BE2C (cell line): ENCODE results near the gene ICAM3.
A peak's percentile ranks its signal among the peaks of the same experiment; 100 is the strongest.

Experiments
- DNase-seq: peaks from one replicate; pipeline ENCODE4 v3.0.0-alpha.2; 2020
- H3K27me3 ChIP-seq: fragments of 250-450 bp; sonication (Bioruptor Pico); 2 replicates; pipeline ENCODE4 v1.5.1; 2020; ENCODE audit warnings: mild to moderate bottlenecking
- H3K36me3 ChIP-seq: fragments of 250-450 bp; sonication (Bioruptor Pico); 2 replicates; pipeline ENCODE4 v1.5.1; 2020; ENCODE audit warnings: mild to moderate bottlenecking
- H3K4me1 ChIP-seq: fragments of 250-450 bp; sonication (Bioruptor Pico); 2 replicates; pipeline ENCODE4 v1.5.1; 2020
- H3K4me3 ChIP-seq: 2 replicates; pipeline ENCODE4 v1.5.1; 2011; ENCODE audit warnings: low read depth, low read length
- H3K9me3 ChIP-seq: fragments of 250-450 bp; sonication (Bioruptor Pico); 2 replicates; pipeline ENCODE4 v1.5.1; 2020
- TF ChIP-seq, protein P1 (sequence below): IDR thresholded peaks from 2 replicates; pipeline ENCODE4 v1.5.1; 2012; ENCODE audit warnings: mild to moderate bottlenecking, low read depth, low read length

The ICAM3 gene

GRCh38 chr19:10292789-10293636, 46.4 kb downstream of the ICAM3 start:
- no peak overlapping the region; the same call in 1 of the 2 replicates for H3K4me3 ChIP-seq
- no peaks in the 10 kb centered on the region for H3K36me3 ChIP-seq
- peaks cover 89% of the 10 kb centered on the region for H3K27me3 ChIP-seq
- TF ChIP-seq, protein P1, sequence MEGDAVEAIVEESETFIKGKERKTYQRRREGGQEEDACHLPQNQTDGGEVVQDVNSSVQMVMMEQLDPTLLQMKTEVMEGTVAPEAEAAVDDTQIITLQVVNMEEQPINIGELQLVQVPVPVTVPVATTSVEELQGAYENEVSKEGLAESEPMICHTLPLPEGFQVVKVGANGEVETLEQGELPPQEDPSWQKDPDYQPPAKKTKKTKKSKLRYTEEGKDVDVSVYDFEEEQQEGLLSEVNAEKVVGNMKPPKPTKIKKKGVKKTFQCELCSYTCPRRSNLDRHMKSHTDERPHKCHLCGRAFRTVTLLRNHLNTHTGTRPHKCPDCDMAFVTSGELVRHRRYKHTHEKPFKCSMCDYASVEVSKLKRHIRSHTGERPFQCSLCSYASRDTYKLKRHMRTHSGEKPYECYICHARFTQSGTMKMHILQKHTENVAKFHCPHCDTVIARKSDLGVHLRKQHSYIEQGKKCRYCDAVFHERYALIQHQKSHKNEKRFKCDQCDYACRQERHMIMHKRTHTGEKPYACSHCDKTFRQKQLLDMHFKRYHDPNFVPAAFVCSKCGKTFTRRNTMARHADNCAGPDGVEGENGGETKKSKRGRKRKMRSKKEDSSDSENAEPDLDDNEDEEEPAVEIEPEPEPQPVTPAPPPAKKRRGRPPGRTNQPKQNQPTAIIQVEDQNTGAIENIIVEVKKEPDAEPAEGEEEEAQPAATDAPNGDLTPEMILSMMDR: no peak
- no peaks in the 10 kb centered on the region; the same call in 1 of the 2 replicates for H3K9me3 ChIP-seq
- DNase-seq: no peak
- H3K4me1 ChIP-seq: no peaks in the 10 kb centered on the region; the same call in 1 of the 2 replicates

DNA sequence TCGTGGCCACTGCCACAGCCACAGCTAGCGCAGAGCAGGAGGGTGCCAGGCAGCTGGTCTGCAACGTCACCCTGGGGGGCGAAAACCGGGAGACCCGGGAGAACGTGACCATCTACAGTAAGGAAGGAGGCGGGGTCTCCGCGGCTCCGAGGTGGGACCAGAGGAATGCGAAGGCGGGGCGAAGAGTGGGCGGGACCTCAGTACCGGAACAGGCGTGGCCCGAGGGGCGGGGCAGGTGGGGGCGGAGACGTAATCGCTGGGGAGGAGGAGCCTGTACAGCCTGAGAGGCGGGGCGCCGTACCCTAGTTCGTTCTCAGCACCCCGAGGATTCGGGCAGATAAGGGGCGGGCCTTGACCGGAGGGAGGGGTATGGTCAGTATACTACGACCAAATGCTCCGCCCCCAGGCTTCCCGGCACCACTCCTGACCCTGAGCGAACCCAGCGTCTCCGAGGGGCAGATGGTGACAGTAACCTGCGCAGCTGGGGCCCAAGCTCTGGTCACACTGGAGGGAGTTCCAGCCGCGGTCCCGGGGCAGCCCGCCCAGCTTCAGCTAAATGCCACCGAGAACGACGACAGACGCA, 47.1 kb downstream of the ICAM3 start:
- Histone ChIP-seq H3K27me3 (peaks cover 95% of the 10 kb centered on the region), H3K4me1 (no peaks in the 10 kb centered on the region; the same call in 1 of the 2 replicates), H3K4me3 (peak overlapping the region; percentile 38), H3K9me3 (no peaks in the 10 kb centered on the region; the same call in 1 of the 2 replicates), H3K36me3 (no peaks in the 10 kb centered on the region)
- peak; percentile 85 for DNase-seq
- TF ChIP-seq, protein P1: no peak

DNA sequence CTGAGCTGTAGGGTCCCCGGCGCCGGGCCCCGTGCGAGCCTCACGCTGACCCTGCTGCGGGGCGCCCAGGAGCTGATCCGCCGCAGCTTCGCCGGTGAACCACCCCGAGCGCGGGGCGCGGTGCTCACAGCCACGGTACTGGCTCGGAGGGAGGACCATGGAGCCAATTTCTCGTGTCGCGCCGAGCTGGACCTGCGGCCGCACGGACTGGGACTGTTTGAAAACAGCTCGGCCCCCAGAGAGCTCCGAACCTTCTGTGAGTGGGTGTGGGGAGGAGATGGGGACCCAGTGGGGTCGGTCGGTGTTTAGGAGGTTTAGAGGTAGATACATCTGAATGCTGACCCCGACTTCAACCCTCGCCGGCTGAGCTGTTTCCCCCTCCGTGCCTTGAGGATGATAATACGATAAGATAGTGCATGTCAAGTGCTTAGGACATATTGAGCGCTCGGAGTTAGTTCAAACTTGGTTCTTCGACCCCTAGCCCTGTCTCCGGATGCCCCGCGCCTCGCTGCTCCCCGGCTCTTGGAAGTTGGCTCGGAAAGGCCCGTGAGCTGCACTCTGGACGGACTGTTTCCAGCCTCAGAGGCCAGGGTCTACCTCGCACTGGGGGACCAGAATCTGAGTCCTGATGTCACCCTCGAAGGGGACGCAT, 47.7 kb downstream of the ICAM3 start:
- TF ChIP-seq, protein P1: no peak
- Histone ChIP-seq H3K9me3 (no peaks in the 10 kb centered on the region; the same call in 1 of the 2 replicates), H3K27me3 (peaks cover 92% of the 10 kb centered on the region), H3K4me3 (peak overlapping the region; percentile 38; the same call in 1 of the 2 replicates), H3K4me1 (no peaks in the 10 kb centered on the region; the same call in 1 of the 2 replicates), H3K36me3 (no peaks in the 10 kb centered on the region)
- no peak for DNase-seq

DNA sequence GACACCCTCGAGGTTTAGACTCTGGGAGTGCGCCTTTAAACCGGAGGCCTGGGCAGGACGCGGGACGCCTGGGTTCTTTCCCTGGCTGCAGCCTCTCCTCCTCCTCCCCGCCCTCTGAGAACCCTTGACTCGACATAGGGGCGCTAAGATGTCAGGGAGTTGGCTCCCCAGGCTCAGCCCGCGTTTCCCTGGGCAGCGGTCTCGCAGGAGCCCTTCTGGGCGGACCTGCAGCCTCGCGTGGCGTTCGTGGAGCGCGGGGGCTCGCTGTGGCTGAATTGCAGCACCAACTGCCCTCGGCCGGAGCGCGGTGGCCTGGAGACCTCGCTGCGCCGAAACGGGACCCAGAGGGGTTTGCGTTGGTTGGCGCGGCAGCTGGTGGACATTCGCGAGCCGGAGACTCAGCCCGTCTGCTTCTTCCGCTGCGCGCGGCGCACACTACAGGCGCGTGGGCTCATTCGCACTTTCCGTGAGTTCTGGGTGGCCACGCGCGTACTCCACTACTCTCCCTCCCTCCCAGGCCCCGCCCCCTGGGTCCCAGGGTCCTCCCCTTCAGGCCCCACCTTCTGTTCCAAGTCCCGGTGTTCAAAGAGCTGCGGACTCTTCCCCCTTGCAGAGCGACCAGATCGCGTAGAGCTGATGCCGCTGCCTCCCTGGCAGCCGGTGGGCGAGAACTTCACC, 48.4 kb downstream of the ICAM3 start:
- Histone ChIP-seq H3K4me1 (no peaks in the 10 kb centered on the region; the same call in 1 of the 2 replicates), H3K4me3 (peak overlapping the region; percentile 16; the same call in 1 of the 2 replicates), H3K36me3 (no peaks in the 10 kb centered on the region), H3K9me3 (no peaks in the 10 kb centered on the region; the same call in 1 of the 2 replicates), H3K27me3 (peaks cover 86% of the 10 kb centered on the region)
- no peak for DNase-seq
- TF ChIP-seq, protein P1: no peak

DNA sequence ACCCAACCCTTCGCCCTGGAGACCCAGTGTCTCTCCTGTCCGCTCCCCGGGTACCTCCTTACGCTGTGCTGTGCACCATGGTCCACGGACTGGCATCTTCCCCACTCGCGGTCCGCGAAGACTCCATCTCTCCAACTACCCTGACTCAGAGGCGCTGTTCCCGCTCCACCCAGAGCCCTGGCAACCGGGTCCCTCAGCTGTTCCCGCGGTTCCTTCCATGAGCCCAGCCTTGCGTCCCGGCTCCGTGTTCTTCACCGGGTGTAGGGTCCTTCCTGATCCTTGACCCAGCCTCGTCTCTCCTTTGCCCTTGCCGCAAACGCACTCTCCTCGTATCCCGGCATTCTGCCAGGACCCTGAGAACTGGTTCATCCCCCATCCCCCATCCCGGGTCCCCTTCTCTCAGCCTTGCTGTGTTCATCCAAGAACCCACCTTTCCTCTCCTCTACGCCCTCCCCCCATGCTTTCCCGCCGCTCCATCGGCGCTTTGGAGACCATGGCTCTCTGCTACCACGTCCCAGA, 49.0 kb downstream of the ICAM3 start:
- Histone ChIP-seq H3K9me3 (no peaks in the 10 kb centered on the region; the same call in 1 of the 2 replicates), H3K4me1 (no peaks in the 10 kb centered on the region; the same call in 1 of the 2 replicates), H3K27me3 (peaks cover 80% of the 10 kb centered on the region), H3K4me3 (no peak overlapping the region), H3K36me3 (no peaks in the 10 kb centered on the region)
- TF ChIP-seq, protein P1: no peak
- DNase-seq: no peak
